GM13976 (cell line): ENCODE measurements around the gene KCTD18.

Experiments
- DNase-seq: peaks from one replicate; pipeline ENCODE4 v3.0.0; 2012; ENCODE audit warnings: low spot score
- in situ Hi-C: fragments of 300-500 bp; cut with MboI; formaldehyde crosslinking; loops from one replicate; pipeline ENCODE4 v1.12.0; 2022; ENCODE audit warnings: low sequenced_read_pairs, mixed read lengths, inconsistent platforms; ENCODE audit not compliant: unreplicated experiment
- TF ChIP-seq, protein P1 (sequence below): IDR thresholded peaks from 2 replicates; pipeline ENCODE4 v1.5.1; 2012; ENCODE audit warnings: borderline replicate concordance, mild to moderate bottlenecking; ENCODE audit not compliant: insufficient read depth; ENCODE audit errors: extremely low read depth, missing control alignments, control extremely low read depth

The KCTD18 gene

DNA sequence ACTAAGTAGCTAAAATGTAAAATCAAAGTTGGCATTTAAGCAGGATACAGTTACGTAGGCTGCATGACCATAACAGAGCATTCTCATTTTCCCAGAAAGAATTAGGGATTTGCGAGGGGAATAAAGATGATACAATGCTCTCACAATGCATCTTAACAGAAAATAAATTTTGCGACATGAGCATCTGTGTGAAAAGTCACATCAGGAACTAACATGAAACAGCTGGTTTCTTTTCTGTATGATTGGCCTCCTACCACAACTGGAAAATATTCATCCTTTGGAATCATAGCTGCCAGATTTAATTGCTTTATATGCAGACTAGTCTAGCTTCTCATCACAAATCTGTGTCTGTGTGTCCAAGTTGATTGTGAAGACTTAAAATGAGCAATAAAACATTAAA lies 66.0 kb downstream of the KCTD18 start:
- TF ChIP-seq, protein P1, sequence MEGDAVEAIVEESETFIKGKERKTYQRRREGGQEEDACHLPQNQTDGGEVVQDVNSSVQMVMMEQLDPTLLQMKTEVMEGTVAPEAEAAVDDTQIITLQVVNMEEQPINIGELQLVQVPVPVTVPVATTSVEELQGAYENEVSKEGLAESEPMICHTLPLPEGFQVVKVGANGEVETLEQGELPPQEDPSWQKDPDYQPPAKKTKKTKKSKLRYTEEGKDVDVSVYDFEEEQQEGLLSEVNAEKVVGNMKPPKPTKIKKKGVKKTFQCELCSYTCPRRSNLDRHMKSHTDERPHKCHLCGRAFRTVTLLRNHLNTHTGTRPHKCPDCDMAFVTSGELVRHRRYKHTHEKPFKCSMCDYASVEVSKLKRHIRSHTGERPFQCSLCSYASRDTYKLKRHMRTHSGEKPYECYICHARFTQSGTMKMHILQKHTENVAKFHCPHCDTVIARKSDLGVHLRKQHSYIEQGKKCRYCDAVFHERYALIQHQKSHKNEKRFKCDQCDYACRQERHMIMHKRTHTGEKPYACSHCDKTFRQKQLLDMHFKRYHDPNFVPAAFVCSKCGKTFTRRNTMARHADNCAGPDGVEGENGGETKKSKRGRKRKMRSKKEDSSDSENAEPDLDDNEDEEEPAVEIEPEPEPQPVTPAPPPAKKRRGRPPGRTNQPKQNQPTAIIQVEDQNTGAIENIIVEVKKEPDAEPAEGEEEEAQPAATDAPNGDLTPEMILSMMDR = no peak
- no peak for DNase-seq
- in situ Hi-C loops = no loop called here

- in situ Hi-C loops = no loop called here
- TF ChIP-seq, protein P1 = no peak
- DNase-seq = no peak
Measured at GRCh38 chr2:200443376-200443775, 66.5 kb downstream of the KCTD18 start.

DNA sequence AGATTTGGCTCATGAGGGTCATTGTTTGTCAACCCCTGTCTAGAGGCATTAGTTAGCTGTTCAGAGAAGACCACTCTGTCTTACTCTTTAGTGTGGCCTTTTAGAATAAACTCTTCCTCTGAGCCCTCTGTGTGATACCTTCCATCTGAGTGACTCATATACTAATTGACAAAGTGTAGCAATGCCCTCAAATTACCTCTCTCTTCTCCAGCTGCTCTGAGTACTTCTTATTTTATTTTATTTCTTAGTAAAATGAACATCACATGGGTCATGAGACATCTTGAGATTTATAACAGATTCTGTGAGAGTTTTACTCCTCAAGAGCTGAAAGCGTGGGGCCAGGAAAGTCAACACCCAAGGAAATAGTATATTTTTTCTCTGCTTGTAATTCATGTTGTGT lies 67.4 kb downstream of the KCTD18 start:
- TF ChIP-seq, protein P1 = no peak
- DNase-seq = no peak
- in situ Hi-C loops = no loop called here

GRCh38 chr2:200439981-200440380 lies 69.9 kb downstream of the KCTD18 start:
- no peak for DNase-seq
- in situ Hi-C loops = no loop called here
- TF ChIP-seq, protein P1 = no peak
